HepG2 (cell line): ENCODE measurements around the gene TULP4.

ENCODE experiments used
- ATF6 ChIP-seq: sonication (generic); formaldehyde crosslinking; conservative IDR thresholded peaks from 2 replicates; pipeline ENCODE4 v1.4.0; 2020; ENCODE audit warnings: missing genetic modification reagents
- ATRX ChIP-seq: sonication (generic); formaldehyde crosslinking; IDR thresholded peaks from 2 replicates; pipeline ENCODE4 v1.4.0; 2020; ENCODE audit warnings: missing genetic modification reagents, borderline replicate concordance
- ELF4 ChIP-seq: sonication (generic); formaldehyde crosslinking; IDR thresholded peaks from 2 replicates; pipeline ENCODE4 v1.5.0; 2020; ENCODE audit warnings: missing genetic modification reagents, mild to moderate bottlenecking, moderate library complexity, borderline replicate concordance
- KDM5A ChIP-seq: fragments of 200-600 bp; sonication (generic); IDR thresholded peaks from 2 replicates; pipeline ENCODE4 v1.7.0; 2018; ENCODE audit warnings: antibody characterized with exemption, mild to moderate bottlenecking, low read length, borderline replicate concordance
- MAX ChIP-seq: IDR thresholded peaks from 2 replicates; pipeline ENCODE4 v1.6.1; 2012; ENCODE audit warnings: inconsistent platforms
- PCBP2 ChIP-seq: fragments of 200-400 bp; formaldehyde crosslinking; optimal IDR thresholded peaks from 2 replicates; pipeline ENCODE3; 2018; ENCODE audit warnings: low read length, low read depth; ENCODE audit not compliant: poor library complexity, severe bottlenecking
- POLR2A ChIP-seq, 2 experiments: IDR thresholded peaks; 2 replicates each; pipeline ENCODE4 v1.6.1; 2011; ENCODE audit warnings: low read depth in 2 of 2, low read length in 2 of 2, mild to moderate bottlenecking in 1 of 2, moderate library complexity in 1 of 2; ENCODE audit not compliant: insufficient read depth in 1 of 2
- SIN3A ChIP-seq: IDR thresholded peaks from 2 replicates; pipeline ENCODE4 v1.6.1; 2011; ENCODE audit warnings: low read depth, mild to moderate bottlenecking, control low read depth, low read length, borderline replicate concordance
- TAF1 ChIP-seq: sonication (generic); formaldehyde crosslinking; IDR thresholded peaks from 2 replicates; pipeline ENCODE4 v1.4.0; 2020; ENCODE audit warnings: missing genetic modification reagents
- ZBTB7B ChIP-seq: sonication (generic); formaldehyde crosslinking; IDR thresholded peaks from 2 replicates; pipeline ENCODE4 v1.4.0; 2020; ENCODE audit warnings: missing genetic modification reagents
- ZNF446 ChIP-seq: sonication (generic); formaldehyde crosslinking; IDR thresholded peaks from 2 replicates; pipeline ENCODE4 v1.5.0; 2020; ENCODE audit warnings: mild to moderate bottlenecking, missing genetic modification reagents
- TF ChIP-seq, protein P1 (sequence below), 2 experiments: fragments of 450-650 bp in 1 of 2; sonication (generic) in 1 of 2; formaldehyde crosslinking; IDR thresholded peaks; 2 replicates each; pipeline versions ENCODE4 v1.5.0 to v1.8.0; 2020 to 2022; ENCODE audit warnings: mild to moderate bottlenecking in 1 of 2, missing genetic modification reagents in 1 of 2
- TF ChIP-seq, protein P2 (sequence below): sonication (generic); formaldehyde crosslinking; IDR thresholded peaks from 2 replicates; pipeline ENCODE4 v1.5.0; 2020; ENCODE audit warnings: mild to moderate bottlenecking, missing genetic modification reagents, moderate library complexity
- TF ChIP-seq, protein P3 (sequence below): sonication (generic); formaldehyde crosslinking; IDR thresholded peaks from 2 replicates; pipeline ENCODE4 v1.5.1; 2020; ENCODE audit warnings: missing genetic modification reagents, mild to moderate bottlenecking, borderline replicate concordance

- TF ChIP-seq, protein P1, sequence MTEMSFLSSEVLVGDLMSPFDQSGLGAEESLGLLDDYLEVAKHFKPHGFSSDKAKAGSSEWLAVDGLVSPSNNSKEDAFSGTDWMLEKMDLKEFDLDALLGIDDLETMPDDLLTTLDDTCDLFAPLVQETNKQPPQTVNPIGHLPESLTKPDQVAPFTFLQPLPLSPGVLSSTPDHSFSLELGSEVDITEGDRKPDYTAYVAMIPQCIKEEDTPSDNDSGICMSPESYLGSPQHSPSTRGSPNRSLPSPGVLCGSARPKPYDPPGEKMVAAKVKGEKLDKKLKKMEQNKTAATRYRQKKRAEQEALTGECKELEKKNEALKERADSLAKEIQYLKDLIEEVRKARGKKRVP (CRISPR knock-in tag; IDR thresholded peaks at IDR 0.05) = no peak
- TF ChIP-seq POLR2A (IDR thresholded peaks at IDR 0.05; ENCODE audit: insufficient read depth in 1 of 2, low read depth in 2 of 2, low read length in 2 of 2) (no peak), TAF1 (CRISPR knock-in tag) (no peak), ZBTB7B (CRISPR knock-in tag) (no peak), ATRX (CRISPR knock-in tag) (no peak), ATF6 (no peak), KDM5A (no peak), SIN3A (no peak), PCBP2 (no peak), ZNF446 (CRISPR knock-in tag) (no peak), MAX (no peak), ELF4 (no peak)
- TF ChIP-seq, protein P2, sequence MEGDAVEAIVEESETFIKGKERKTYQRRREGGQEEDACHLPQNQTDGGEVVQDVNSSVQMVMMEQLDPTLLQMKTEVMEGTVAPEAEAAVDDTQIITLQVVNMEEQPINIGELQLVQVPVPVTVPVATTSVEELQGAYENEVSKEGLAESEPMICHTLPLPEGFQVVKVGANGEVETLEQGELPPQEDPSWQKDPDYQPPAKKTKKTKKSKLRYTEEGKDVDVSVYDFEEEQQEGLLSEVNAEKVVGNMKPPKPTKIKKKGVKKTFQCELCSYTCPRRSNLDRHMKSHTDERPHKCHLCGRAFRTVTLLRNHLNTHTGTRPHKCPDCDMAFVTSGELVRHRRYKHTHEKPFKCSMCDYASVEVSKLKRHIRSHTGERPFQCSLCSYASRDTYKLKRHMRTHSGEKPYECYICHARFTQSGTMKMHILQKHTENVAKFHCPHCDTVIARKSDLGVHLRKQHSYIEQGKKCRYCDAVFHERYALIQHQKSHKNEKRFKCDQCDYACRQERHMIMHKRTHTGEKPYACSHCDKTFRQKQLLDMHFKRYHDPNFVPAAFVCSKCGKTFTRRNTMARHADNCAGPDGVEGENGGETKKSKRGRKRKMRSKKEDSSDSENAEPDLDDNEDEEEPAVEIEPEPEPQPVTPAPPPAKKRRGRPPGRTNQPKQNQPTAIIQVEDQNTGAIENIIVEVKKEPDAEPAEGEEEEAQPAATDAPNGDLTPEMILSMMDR = no peak
- TF ChIP-seq, protein P3, sequence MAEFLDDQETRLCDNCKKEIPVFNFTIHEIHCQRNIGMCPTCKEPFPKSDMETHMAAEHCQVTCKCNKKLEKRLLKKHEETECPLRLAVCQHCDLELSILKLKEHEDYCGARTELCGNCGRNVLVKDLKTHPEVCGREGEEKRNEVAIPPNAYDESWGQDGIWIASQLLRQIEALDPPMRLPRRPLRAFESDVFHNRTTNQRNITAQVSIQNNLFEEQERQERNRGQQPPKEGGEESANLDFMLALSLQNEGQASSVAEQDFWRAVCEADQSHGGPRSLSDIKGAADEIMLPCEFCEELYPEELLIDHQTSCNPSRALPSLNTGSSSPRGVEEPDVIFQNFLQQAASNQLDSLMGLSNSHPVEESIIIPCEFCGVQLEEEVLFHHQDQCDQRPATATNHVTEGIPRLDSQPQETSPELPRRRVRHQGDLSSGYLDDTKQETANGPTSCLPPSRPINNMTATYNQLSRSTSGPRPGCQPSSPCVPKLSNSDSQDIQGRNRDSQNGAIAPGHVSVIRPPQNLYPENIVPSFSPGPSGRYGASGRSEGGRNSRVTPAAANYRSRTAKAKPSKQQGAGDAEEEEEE (CRISPR knock-in tag) = no peak
Measured at GRCh38 chr6:158512809-158513208, 200.5 kb downstream of the TULP4 start.
